ENCODE measurements around the gene LIPI.

The LIPI gene

GRCh38 chr21:14071902-14072734 is 138.6 kb downstream of the LIPI start:
- TF ChIP-seq GATA2 (IDR thresholded peaks at IDR 0.05; ENCODE audit: low read depth, low read length): no peak
- no peak for TF ChIP-seq GATA3 (IDR thresholded peaks at IDR 0.05; ENCODE audit: low read depth, low read length)

- TF ChIP-seq GATA2 (IDR thresholded peaks at IDR 0.05; ENCODE audit: low read depth, low read length) (no peak), GATA3 (IDR thresholded peaks at IDR 0.05; ENCODE audit: low read depth, low read length) (no peak)
These were observed 139.8 kb downstream of the LIPI start for GRCh38 chr21:14070968-14071367.

DNA sequence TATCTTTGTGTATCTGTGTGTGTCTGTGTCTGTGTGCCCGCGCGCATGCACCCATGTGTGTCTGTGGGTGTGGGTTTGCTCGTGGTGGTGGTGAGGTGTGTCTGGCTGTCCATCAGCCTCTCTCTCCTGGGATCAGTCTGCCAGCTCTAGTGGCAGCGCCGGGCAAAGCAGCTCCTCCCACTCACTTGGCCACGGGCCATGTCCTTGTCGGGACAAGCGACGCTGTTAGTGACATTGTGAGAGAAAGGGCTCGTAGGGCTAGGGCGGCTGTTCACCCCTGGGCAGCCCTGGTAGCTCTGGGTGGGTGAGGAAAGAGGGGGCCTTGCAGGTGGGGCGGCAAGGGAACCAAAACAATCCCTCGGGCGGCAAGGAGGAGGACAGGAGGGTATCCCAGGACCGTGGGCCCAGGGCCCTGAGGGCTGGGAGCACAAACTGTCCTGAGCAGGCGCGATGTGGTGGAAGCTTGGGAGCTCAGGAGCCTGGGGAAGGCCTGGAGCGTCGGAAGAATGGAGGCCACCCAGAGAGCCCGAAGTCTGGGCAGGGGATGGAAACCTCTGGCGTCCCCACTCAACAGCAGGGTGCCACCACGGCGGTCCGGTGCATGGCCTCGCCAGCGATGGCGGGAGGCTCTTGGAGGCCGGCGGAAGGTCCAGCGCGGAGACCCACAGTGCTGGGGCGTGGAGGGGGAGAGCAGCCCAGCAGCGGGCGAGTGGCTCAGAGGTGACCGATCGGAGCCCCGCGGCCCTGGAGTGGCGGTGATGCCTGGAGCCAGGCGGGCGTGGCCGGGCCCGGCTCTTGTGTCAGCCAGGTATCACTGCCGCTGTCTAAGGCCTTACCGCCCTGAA is 140.5 kb downstream of the LIPI start:
- TF ChIP-seq GATA2 (IDR thresholded peaks at IDR 0.05; ENCODE audit: low read depth, low read length) (no peak), GATA3 (IDR thresholded peaks at IDR 0.05; ENCODE audit: low read depth, low read length) (no peak)

GRCh38 chr21:14064296-14064645 is 146.5 kb downstream of the LIPI start:
- TF ChIP-seq GATA2 (IDR thresholded peaks at IDR 0.05; ENCODE audit: low read depth, low read length) (no peak), GATA3 (IDR thresholded peaks at IDR 0.05; ENCODE audit: low read depth, low read length) (no peak)

- 0 out of 2 replicates have a peak, but pooled peaks have one; percentile 37 for TF ChIP-seq GATA2 (IDR thresholded peaks at IDR 0.05; ENCODE audit: low read depth, low read length)
These were observed 148.9 kb downstream of the LIPI start for GRCh38 chr21:14061820-14062219.

Data from SH-SY5Y (cell line).